NCI-H2107 treated with DMSO at 0.1 percent for 48 hours (cell line): ENCODE results near the gene SIKE1.
"Not testable (repeated sequence)": the region's sequence is repeated elsewhere in the genome, so short reads cannot be mapped to it uniquely, and the experiment has no call there.

Source experiments
- DNase-seq: peaks from one replicate; lab custom pipeline; 2025; ENCODE audit not compliant: unreplicated experiment; lab: John Stamatoyannopoulos, UW

Gene SIKE1

DNA sequence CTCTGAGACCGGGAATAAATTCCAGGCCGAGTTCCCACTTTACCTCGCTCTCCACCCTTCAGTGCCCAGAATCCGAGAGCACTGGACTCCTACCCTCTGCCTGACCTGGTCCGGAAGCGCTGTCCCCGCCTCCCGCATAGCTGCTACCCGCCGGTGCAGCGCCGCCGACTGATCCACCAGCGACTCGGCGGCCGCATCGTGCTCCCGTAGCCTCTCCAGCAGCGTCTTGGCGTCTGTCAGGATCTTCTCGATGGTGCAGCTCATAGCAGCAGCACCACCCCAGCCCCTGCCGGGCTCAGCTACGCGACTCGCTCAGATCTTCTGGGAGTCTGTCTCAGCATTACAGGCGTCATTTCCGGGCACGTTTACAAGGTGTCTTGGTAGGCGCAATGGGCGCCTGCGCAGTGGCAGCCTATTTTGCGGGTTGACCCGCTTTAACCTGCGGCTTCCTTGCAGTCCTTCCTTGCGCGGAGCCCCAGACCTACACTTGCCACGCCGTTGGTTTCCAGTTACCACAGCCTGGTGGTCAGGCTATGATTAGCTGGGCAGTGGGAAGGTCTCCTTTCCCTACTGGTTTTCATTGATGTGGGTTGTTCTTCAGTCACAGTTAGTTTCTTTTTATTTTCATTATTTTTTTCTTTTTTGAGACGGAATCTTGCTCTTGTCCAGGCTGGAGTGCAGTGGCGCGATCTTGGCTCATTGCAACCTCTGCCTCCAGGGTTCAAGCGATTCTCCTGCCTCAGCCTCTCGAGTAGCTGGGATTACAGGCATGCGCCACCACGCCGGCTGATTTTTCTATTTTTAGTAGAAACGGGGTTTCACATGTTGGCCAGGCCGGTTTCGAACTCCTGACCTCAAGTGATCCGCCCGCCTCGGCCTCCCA is at the start of gene SIKE1:
SIKE1 (minus strand) TSS at position 342 of the 883 bp plus-strand sequence; CDS start at position 264, 78 bp downstream.
- DNase-seq: peak; percentile 96

DNA sequence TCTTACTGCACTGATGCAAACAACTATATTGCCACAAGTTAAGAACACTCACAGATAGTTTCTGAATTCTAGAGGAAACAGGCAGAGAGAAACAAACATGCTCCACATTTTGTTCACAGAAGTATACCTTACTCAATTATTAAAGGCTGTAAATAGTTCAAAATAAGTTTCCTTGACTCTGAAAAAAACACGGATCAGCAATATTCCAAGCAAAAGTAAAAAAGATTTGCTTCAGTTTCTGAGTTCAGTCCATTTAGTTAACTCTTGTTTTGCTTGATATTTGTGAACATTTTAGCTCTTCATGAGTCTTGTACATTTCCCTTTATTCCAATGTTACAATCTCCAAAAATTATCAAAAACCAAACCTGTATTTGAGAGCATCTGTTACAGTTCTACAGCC is 49.6 kb upstream of the SIKE1 start:
- DNase-seq: not testable (repeated sequence)

DNA sequence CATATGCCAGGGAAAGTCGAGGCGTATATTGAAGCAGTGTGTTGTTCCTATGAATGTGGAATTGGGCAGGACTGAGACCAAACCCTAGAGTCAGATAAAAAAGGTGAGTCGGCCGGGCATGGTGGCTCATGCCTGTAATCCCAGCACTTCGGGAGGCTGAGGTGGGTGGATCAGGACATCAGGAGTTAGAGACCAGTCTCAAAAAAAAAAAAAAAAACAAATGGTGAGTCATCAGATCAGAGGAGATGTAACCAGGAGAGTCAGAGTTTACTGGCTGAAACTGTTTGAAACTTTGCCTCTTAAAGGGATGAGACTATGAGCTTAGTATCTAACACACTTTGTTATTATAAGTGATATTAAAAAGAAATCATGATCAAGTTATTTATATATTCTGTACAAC is 47.8 kb upstream of the SIKE1 start:
- no peak for DNase-seq

DNA sequence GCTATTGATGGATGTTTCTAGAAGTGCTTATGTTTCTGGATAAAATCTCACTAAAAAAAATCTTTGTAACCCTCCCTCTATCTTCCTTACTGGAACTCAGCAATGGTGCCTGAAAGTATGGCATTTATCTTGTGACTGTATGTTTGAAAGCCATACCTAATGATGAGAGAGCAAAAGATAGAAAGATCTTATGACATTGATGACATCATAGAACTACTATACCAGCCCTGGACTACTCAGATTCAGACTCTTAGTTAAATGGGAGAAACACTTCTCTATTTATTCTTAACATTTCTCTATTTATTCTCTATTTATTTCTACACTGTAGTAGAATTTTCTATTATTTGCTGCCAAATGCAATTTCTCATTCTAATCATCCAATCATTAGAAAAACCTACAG is 41.5 kb upstream of the SIKE1 start:
- DNase-seq: no peak

DNA sequence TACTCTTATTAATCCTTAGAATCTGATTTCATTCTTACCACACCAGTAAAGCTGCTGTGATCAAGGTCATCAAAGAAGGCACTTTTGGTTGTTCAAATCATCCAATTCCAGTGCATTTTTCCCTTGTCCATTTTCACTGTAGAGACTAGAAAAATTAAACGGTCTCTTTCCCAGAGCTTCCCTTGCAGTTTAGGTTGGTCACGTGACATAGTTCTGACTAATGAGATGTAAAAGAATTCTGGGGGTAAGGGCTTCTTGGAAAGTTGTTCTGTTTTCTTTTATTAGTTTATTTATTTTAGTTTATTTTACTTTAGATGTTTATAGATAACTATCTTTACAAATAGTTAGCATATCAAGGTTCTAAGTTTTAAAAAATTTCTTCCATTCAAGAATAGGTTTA is 39.9 kb upstream of the SIKE1 start:
- DNase-seq: no peak

DNA sequence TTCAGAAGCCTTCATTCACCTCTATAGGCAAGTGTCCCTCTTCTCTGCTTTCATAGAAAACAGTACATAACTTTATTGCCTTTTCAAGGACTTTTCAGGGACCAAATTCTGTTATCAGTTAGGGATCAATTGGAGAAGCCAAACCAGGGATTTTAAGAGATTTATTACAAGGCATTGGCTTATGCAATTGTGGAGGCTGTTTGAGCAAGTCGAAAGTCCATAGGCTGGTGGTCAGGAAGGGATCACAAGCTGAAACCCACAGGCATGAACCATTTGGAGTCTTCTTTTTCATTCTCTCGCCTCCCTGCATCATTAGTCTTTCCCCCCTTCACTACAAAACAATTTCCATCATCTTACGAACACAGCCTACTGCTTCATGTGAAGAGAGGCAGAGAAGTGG is 39.4 kb upstream of the SIKE1 start:
- DNase-seq: no peak

DNA sequence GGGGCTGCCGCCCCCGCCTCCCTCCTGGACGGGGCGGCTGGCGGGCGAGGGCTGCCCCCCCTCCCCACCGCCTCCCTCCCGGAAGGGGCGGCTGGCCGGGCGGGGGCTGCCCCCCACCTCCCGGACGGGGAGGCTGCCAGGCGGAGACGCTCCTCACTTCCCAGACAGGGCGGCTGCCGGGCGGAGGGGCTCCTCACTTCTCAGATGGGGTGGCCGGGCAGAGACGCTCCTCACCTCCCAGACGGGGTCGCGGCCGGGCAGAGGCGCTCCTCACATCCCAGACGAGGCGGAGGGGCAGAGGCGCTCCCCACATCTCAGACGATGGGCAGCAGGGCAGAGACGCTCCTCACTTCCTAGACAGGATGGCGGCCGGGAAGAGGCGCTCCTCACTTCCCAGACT is 24.0 kb upstream of the SIKE1 start:
- not testable (repeated sequence) for DNase-seq

DNA sequence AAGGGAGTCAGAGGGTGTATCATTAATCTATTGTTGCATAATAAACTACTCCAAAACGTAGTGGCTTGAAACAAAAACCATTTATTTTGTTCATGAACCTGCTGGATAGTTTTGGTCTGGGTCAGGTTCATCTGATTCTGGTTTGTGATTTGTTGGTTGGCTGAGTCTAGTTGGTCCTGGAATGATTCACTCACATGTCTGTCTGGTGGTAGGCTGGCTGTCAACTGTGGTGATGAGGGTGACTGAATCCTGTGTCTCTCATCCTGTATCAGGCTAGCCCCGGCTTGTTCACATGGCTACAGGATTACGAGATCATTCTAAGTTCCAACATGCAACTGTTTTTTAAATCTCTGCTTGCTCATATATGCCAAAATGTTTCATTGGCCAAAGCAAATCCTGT is 22.5 kb upstream of the SIKE1 start:
- no peak for DNase-seq

DNA sequence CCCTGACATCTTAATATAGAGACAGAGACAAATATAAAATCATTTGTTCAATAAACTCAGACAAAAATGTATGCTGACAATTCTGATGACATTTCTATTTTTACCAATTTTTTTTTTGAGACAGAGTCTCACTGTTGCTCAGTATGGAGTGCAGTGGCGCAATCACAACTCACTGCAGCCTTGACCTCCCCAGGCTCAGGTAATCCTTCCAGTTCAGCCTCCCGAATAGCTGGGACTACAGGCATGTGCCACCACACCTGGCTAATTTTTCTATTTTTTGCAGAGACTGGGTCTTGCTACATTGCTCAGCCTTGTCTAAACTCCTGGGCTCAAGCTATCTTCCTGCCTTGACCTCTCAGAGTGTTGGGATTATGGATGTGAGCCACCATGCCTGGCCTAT is 13.6 kb upstream of the SIKE1 start:
- no peak for DNase-seq

DNA sequence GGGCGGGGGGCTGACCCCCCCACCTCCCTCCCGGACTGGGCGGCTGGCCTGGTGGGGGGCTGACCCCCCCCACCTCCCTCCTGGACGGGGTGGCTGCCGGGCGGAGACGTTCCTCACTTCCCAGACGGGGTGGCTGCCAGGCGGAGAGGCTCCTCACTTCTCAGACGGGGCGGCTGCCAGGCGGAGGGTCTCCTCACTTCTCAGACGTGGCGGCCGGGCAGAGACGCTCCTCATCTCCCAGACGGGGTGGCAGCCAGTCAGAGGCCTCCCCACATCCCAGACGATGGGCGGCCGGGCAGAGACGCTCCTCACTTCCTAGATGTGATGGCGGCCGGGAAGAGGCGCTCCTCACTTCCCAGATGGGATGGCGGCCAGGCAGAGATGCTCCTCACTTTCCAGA is 10.1 kb upstream of the SIKE1 start:
- not testable (repeated sequence) for DNase-seq

DNA sequence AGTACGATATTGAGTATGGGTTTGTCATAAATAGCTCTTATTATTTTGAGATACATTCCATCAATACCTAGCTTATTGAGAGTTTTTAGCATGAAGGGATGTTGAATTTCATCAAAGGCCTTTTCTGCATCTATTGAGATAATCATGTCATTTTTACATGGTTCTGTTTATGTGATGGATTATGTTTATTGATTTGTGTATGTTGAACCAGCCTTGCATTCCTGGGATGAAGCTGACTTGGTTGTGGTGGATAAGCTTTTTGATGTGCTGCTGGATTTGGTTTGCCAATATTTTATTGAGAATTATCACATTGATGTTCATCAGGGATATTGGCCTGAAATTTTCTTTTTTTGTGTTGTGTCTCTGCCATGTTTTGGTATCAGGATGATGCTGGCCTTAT is 6.0 kb upstream of the SIKE1 start:
- not testable (repeated sequence) for DNase-seq

DNA sequence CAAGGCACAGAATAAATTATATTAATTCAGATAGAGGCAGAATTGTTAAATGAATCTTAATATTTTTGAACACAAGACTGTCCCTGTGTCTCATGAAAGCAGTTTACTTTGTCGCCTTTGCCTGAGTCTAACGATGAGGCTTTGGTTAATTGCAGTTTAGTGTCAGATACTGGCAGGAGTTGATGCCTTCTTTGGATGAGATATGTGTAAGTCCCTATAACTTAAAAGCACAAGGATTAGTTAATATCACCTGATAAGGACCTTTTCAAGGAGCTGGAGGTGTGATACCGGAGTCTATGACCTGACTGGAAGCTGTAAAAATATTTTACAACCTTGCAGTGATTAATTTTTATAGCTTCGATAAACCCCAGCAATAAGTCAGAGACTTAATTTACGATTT is 2.0 kb upstream of the SIKE1 start:
- no peak for DNase-seq

DNA sequence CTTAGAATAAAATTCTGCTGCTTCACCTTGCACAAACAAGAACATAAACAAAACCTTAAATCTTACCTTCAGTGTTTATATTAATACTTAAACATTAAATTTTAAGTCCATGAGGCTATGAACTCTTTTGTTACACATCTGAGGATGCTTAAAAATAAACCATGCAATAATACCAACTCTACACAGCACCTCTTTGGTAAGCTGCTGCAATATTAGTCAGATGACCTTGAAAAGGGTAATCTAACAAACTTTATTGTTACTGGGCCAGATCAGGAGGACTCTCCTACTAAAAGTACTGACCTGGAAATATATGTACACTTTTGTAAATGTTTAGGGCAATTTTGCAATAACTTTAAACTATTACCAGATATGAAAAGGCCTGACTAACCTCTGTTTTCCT is 763 bp downstream of the SIKE1 start:
- DNase-seq: no peak

DNA sequence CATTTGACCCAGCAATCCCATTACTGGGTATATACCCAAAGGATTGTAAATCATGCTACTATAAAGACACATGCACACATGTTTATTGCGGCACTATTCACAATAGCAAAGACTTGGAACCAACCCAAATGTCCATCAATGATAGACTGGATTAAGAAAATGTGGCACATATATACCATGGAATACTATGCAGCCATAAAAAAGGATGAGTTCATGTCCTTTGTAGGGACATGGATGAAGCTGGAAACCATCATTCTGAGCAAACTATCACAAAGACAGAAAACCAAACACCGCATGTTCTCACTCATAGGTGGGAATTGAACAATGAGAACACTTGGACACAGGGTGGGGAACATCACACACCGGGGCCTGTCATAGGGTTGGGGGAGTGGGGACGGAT is 3.8 kb downstream of the SIKE1 start:
- DNase-seq: not testable (repeated sequence)

DNA sequence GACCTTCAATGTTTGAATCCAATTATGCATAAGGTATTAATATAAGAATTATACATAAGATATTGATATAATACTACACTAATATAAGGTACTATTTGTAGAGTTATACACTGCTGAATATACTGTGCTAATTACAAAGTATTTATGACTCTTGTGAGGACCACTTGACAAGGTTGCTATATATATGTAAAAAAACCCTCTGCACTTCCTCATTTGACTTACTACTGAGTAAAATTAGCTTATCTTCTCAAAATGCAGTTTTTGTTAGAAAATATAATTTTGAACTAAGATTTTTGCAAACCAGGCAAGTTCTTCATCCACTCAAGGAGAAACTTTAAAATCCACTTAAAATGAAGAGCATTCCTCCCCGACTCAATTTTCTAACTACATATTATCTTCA is 8.5 kb downstream of the SIKE1 start:
- DNase-seq: no peak

DNA sequence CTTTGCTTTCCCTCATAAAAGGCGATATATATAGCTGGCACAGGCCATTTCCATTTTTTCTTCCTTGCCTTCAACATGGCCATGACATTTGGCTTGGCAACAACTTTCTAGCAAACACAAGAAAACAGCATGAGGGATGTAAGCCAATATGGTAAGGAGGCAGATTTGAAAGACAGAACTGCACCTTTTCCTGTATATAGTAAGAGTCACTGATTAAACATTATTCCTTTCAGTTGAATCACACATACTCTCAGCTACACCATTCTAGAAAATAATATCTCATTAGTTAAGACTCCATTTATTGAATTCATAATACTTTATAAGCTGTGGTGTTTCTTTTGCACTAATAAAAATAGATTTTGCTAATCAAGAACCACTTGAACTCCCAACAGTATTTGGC is 9.5 kb downstream of the SIKE1 start:
- no peak for DNase-seq

DNA sequence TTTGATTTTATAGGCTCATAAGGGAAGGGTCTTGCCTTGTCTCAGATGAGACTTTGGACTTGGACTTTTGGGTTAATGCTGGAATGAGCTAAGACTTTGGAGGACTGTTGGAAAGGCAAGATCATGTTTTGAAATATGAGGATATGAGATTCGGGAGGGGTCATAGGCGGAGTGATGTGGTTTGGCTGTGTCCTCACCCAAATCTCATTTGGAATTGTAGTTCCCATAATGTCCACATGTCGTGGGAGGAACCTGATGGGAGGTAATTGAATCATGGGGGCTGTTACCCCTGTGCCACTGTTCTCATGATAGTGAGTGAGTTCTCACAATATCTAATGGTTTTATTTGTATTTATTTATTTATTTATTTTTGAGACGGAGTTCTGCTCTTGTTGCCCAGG is 15.8 kb downstream of the SIKE1 start:
- DNase-seq: no peak

DNA sequence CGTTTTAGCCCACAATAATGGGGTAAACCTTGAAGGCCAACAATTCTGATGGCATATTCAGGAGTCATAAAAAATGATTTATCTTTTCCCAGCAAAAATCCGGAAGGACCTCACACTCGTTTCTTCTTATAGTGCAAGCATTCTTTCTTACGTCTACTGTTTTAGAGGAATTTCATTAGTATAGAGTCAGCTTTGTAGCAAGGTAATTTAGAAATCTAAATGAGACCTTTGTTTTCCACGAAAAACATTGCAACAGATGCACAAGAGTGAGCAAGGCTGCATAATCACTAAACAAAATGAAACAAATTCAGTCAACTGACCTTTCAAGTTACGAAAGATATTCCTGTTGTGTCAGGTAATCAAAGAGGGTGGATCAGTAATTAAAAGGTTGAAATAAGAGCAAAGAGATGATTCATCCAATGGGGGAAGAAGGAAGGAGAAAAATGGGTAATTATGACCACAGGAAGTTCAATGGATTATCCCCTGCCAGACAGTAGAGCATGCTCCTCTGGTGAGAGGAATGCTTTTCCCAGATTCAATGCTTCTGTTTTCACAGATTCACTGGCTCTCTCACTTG is 22.1 kb downstream of the SIKE1 start:
- no peak for DNase-seq

DNA sequence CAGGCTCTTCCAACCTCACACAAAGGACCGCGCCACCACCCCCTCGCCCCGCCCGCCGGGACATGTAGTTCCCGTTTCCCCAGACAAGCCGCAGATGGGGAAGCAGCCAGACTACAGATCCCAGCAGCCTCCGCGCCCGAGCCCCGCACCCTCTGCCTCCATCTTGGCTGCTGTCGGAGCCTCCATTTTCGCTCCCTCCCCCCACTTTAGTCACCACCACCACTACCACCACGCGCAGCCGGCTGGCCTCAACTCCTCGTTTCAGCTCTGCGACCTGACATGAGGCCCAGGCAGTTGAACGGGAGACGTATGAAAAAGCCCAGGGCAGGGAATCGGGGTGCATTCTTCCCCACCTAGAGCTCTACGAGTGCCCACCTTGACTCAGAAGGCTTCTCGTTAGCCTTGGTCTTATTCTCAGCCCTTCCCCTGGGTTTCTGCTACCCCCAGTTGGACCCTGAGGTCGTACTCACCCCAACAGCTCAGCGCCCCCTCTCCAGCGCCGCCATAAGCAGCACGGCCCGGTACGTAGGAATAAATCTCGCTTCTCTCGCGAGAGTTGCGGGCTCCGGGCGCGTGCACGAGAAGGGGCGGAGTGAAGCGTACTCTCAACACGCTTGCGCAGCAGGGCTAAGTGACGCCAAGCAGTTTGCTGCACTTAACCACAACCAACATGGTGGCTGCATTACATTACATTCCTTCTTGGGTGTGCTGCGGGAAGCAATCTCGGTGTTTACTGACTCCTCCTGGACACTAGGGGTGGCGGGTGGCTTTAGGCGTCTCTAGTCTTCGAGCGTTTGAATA is 22.8 kb downstream of the SIKE1 start, which contains the start of gene CSDE1:
CSDE1 (minus strand) TSS at position 530 of the 801 bp plus-strand sequence. CDS start 18,094 bp downstream, outside the sequence.
- DNase-seq: peak; percentile 96

DNA sequence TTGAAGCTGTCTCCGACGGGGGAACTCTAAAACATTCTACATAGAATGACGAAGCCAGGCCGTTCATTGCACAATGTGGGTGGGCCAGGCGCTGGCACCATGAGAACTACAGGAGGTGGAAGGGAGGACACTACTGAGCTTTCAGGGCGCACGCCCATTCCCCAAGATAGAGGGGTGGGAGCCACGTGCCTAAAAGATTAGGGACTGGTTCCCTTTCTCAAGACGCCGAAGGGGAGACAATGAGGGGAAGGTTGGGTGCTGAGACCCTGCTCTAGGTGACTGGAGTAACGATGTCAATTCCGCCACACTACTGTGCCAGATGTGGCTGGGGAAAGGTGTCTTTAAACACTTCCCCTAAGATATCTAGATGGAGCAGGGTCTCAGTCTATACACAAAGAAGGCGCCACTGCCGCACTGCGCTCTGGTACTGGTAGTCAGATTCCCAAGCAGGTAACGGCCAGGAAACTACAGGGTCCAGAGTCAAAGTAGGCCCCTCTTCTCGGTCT is 23.5 kb downstream of the SIKE1 start:
- no peak for DNase-seq
